ENCODE measurements around the gene VTI1A.

VTI1A gene

GRCh38 chr10:112813866-112814591 is 367.0 kb downstream of the VTI1A start:
- DNase-seq, result no peak

DNA sequence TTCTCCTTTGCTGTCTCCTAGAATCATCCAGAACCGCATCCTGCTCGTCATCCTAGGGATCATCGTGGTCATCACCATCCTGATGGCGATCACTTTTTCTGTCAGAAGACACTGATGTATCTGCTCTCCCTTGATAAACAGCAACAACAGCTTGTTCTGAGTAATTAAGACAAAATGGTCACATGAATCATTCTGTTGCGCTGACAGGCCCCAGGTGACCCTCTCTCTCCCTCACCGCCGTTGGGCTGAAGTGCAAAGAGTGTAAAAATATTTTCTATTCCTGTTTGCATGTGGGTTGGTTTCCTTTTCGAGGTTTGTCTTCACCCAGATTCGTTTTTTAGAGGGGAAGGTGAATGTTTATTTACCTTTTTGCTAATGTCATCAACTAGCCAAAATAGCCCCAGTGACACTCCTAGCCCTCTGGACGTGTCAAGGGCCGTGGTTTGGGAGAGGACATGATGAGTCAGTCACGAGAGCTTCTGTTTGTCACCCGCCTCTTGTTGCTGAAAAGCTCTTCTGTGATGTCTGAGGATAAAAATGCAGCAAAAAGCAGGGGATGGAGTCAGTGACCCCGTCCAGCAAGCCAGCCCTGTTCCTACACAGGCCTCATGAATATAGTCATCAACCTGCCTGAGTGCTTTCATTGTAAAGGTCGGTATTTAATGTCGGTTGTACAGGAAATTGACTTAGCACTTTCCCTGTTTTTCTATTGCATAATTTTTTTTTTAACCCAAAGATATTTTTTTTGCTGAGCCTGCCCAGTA is 368.4 kb downstream of the VTI1A start:
- peak; percentile 72 for DNase-seq

DNA sequence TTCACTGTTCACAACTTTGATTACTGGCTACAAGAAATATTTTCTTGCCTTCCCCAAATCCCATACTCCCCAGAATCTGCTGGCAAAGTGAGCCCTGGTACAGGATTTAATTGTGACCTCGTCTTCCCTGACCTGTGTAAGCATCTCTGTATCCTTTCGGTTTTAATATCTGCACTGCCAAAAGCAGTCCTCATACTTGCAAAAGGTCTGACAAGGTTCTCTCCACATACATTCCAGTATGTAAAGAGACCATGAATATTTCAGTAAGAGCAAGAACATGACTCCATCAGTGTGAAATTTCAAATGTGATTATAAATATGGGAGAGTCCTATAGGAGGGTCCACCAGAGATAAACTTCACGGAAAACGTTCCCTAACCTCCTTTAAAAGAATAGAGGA is 369.0 kb downstream of the VTI1A start:
- peak; percentile 16 for DNase-seq

GRCh38 chr10:112816891-112817290 is 369.9 kb downstream of the VTI1A start:
- DNase-seq, result no peak

DNA sequence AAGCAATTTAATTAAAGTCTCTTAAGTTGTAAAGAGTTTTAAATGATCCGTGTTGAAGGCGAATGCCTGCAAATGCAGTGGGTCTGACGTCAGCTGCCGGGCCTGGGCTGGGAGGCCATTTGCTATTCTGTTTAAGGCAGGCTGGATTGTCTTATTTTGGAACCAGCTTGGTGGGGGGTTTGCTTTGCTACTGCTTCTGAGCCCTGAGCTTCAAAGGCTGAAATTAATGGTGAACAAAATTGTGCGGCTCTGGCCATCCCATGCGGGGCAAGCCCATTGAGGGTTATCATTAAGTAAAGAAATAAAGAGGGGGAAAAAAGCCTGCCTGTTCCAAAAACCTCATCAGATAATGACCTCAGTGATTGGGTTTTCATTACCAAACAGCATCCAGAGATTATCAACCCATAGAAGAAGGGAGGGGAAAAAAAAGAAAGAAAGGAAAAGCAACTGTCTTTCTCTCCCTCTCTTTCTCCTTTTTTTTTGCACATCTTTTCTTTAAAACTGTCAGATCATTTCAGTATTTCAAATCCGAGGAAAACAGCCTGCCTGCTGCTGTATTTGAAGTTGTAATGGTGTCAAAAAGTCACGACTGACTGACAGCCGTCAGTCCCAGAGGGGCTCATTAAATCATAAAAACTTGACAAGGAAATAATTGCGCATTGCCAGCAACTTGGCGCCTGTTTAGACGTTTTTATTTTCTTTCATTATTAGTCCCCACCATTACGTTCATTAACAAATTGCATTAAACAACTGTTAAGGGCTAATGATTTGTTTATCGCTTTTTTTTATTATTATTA is 371.2 kb downstream of the VTI1A start:
- DNase-seq, result no peak

- DNase-seq, result no peak
Measured at GRCh38 chr10:112819231-112819630, 372.2 kb downstream of the VTI1A start.

DNA sequence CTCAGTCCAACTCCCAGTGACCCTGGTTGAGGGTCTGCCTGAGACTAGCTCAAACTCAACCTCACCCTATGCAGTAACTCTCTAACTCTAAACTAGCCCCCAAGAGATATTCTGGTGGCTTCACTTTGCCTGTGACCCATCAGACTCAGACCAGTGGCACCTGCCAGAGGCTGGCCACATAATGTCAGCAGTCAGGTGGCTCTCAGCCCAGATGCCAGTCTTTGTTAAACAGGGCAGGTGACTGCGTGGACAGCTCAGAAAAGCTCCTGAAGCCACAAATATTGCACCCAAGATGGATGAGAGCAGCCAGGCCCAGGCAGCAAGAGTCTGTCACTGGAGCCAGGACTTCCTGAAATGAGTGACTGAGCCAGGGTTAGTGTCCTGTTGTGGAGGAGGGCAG is 373.3 kb downstream of the VTI1A start:
- DNase-seq, result no peak

DNA sequence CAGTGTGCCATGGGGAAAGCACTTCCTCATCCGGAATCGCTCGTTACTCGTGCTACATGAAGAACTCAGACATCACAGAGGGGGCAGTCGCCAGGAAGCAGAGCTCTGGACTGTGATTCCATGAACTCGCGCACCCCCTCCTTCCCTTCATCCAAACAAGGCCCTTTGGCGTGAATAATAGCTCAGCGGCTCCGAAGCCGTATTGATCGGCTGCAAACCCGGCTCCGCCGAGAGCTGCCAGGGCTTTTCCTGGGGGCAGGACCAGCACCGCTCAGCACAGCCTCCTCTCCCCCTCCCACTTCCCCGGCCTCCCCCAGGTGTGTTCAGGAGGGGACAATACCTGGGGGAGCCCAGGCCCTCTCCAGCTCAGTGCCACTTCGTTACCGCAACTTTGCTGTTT is 374.0 kb downstream of the VTI1A start:
- DNase-seq, result no peak

DNA sequence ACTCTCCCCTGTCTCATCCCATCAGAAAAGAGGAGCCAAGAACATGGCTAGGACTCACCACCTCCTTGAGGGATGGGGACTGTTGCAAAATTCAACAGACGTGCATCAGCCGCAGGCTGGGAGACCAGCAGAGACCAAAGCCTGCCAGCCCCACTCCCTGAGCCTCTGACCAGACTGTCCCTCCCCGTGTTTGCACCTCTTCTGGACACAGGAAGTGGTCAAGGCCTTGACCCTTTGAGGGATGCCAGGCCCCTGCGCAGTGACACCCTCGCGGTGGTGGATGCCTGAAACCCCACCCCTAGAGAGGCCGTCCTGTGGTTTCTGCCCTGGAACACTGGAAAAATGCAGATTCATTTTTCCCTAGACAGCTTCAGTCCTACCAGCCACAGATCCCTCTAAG is 374.6 kb downstream of the VTI1A start:
- DNase-seq, result no peak

DNA sequence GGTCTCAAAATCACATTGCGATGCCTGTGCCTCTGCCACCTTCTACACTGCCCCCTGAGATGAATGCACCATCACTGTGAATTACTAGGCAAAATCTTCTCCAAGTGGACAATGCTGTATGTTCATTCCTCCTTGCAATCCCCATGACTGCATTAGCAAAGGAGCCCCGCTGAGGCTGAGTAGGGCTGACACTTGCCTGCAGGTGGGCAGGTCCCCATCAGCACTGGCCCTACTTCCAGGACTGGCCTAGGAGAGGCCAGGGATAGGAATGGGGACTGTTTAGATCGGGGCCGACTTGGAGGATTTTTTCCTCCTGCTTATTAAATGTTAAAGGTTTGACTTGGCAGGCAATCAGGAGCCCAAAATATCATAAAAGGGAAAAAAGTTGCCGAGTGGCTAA is 376.0 kb downstream of the VTI1A start:
- no peak for DNase-seq

- no peak for DNase-seq
Measured at GRCh38 chr10:112823604-112824003, 376.6 kb downstream of the VTI1A start.

DNA sequence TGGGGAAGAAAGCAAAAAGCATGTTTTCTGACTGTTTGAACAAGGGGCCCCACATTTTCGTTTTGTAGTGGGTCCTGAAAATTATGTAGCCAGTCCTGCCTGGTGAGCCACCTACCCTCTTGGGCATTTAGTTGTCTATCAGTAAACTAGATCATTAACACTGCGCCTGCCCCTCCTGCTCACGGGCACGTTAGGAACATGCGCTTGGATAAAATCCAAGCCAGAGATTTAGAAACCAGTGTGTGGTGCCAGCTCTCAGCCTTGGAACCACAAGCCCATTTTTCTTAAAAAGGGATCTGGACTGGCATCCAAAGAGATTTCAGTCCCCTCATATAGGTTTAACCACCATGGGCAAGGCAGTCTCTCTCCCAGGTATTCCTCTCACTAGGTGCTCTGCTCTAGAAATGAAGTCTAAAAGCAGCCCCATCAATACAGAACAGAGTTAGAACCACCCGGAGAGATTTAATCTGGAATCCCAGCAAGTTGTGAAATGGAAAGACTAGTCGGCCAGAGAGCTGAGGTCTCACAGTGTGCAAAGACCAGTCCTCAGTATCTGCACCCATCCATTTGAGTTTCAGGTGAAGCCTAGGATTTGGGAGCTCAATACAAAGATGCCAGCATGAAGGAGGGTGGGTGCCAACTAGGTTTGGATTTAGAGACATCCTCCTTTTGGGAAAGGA is 379.1 kb downstream of the VTI1A start:
- no peak for DNase-seq

DNA sequence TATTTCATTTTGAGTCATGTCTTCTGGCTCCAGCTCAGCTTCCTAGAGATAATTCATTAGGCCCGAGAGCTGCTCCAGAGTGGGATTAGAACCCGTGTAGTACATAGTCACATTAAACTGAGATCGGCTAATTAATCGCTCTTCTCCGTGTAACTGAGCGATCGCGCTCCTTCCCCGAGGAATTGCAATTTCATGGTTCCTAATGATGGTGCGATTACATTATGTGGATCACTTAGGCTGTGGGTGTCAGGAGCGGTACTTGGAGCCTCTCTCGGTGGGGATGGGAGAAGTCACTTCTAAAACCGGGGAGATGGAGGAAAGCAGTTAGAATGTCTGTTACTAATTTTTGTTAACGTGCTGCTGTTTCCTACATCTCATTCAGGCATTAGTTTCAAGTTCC is 380.1 kb downstream of the VTI1A start:
- DNase-seq, result no peak

DNA sequence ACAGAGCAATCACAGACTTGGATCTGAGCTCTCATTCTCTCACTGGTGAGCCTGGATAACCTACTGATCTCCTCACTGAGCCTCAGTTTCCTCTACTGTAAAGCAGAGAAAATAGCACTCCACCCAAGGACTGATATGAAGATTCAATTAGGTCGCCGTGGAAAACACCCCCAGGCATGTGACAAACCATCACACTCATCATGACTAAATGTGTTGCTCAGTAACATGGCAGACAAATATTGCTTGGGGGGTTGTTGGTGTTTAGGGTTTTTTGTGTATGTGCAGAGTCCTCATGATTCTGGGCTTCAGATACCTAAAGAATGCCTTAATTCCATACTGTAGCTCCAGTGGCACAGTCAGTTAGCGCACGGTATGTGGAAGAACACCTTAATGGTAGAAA is 380.9 kb downstream of the VTI1A start:
- DNase-seq, result no peak

DNA sequence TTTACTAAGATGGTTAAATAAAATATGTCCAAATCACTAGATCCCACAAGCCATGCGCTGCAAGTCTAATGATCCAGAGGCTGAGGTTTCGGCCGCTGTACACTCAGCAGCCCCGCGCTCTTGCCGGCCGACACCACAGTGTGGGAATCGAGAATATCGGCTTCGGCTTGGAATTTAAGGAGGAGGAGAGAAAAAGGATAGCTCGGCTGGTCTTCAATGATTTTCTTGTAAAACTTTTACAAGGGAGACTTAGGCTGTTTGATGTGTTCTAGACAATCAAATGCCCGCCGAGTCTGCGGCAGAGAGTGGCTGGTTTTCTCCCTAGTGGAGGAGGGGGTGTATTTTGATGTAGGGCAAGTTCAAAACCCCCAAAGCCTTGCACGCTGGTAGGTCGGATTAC is 384.8 kb downstream of the VTI1A start:
- no peak for DNase-seq

- peak; percentile 8 for DNase-seq
Measured at GRCh38 chr10:112832361-112832878, 385.4 kb downstream of the VTI1A start.

- DNase-seq, result no peak
Measured at GRCh38 chr10:112832959-112833358, 385.9 kb downstream of the VTI1A start.

DNA sequence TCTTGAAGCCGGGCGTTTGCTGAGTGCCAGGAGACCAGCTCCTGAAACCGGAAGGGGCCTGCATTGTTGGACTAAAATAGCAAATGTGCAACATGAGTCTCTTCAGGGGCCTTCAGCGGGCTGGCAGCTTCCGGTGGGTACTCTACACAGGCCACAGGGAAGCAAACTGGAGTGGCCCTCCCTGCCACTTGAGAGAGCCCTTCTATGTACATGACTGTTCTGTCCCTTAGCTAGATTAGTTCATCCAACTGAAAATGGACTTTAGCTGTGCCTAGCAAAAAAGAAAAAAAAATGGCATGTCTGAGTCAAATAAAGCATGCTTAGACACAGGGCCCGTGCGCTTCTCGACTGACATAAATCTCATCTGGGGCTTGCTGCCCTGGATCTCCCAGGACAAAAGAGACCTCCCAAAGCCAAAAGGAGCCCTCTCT is 387.8 kb downstream of the VTI1A start:
- peak; percentile 18 for DNase-seq

DNA sequence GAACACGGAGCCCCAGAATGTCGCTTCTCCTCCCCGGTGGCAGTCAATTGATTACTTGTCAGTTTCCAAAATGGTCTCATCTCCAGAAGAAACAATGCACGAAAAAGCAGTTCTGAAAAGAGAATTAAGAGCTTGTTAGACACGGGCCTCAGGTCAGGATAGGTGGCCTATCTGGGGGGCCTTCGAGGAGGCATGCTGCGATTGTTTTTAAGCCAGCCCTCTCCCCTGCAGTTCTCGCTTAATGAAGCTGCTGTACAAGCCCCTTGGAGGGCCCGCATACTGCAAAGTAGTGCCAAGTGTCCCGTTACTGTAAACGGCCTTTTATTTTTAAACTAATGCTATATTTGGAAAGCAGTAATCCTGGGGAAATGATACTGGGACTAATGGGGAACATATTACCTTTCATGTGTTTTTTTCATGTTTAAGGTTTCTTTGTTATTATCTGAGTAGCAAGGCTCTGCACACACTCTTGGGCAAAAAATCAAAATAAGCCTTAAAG is 388.3 kb downstream of the VTI1A start:
- DNase-seq, result no peak

DNA sequence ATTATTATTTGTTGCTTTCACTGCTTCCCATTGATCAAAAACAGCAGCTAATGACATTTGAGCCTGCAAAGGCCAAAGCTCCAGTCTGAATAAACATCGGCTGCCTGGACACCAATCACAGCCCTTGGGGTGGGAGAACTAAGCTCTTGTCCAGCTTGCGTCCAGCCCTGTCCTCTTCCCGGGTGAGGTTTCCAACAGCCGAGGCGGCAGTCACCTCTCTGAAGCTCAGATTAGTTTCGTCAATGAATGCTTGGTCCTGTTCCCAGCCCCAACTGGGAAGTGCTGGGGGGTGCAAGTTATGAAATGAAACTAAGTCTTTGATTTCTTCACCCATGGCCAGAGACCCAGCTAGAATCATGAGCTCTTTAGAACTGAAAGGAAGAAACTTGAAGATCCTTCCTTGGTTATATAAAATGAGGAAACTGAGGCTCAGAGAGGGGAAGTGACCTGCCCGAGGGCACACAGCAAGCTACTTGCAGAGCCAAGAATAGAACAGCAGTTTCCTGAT is 389.0 kb downstream of the VTI1A start:
- DNase-seq, result no peak

DNA sequence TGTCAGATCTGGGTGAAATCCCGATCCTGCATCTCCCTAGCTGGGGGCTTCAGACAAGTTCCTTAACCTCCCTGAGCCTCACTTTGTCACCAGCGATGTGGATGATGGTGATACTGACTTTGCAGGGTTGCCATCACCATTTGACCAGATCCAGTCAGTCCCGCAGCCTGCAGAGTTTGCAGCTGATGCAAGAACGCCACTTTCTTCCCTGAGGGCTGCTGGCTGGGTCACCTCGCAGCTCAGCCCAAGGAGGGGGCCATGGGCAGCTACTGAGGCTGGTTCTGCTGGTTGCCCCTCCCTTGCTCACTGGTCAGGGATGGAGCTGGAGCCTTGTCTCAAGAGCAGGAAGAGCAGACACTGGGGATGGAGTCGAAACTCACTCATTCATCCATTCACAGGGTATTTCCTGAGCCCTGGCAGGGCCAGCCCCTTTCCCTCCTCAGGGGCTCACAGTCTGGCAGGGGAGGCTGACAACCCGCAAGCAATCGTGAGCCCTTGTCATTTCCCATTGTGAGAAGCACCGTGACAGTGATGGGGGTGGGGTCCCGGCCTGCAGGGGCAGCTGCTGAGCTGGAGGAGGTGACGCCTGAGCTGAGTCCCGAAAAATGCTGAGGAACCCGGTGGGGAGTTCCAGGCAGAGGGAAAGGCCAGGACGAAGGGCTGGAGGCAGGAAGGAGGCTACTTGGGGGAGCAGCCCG is 391.9 kb downstream of the VTI1A start:
- DNase-seq, result no peak
